ENCODE results near the gene LRRC32.

The LRRC32 gene

DNA sequence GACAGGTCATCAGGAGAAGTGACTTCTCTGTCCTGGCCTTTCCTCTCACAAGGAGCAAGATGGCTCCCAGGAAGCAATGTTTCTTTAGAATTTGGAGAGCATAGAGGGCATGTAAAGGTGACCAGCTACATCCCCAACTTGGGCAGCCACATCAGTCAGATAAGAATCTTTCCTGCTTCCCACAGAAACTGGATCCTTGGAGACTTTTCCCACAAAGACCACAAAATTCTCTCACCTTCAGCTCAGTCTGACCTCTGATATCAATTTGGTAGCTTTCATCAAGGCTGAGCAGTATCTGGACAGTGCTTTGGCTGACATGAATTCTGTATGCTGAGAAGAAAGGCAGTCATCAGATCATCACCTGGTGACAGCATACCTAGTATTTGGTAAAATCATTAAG is 23.3 kb upstream of the LRRC32 start:
- Mint-ChIP-seq H3K27me3 (peaks cover 21 to 48% of the 10 kb centered on the region in 2 donors), H3K9me3 (no peaks in the 10 kb centered on the region), H3K36me3 (ENCODE audit: insufficient read depth) (no peaks in the 10 kb centered on the region), H3K4me3 (no peak overlapping the region), H3K4me1 (ENCODE audit: low read depth in 2 of 2) (peaks cover 0 to 8% of the 10 kb centered on the region in 2 donors), H3K27ac (no peak overlapping the region)
- DNase-seq: no peak
- ATAC-seq (replicated peaks): no peak

GRCh38 chr11:76692956-76693355 is 22.4 kb upstream of the LRRC32 start:
- H3K36me3 Mint-ChIP-seq (ENCODE audit: insufficient read depth): no peaks in the 10 kb centered on the region
- H3K4me1 Mint-ChIP-seq (ENCODE audit: low read depth in 2 of 2): peaks cover 0 to 6% of the 10 kb centered on the region in 2 donors
- H3K27ac Mint-ChIP-seq: no peak overlapping the region
- no peak overlapping the region for H3K4me3 Mint-ChIP-seq
- ATAC-seq (replicated peaks) (no peak), DNase-seq (no peak)
- no peaks in the 10 kb centered on the region for H3K9me3 Mint-ChIP-seq
- peaks cover 25 to 48% of the 10 kb centered on the region in 2 donors for H3K27me3 Mint-ChIP-seq

GRCh38 chr11:76691655-76692054 is 21.1 kb upstream of the LRRC32 start:
- no peak overlapping the region for H3K4me3 Mint-ChIP-seq
- peaks cover 0 to 9% of the 10 kb centered on the region in 2 donors for H3K4me1 Mint-ChIP-seq (ENCODE audit: low read depth in 2 of 2)
- peaks cover 36 to 55% of the 10 kb centered on the region in 2 donors for H3K27me3 Mint-ChIP-seq
- DNase-seq (no peak), ATAC-seq (replicated peaks) (no peak)
- no peaks in the 10 kb centered on the region for H3K36me3 Mint-ChIP-seq (ENCODE audit: insufficient read depth)
- no peaks in the 10 kb centered on the region for H3K9me3 Mint-ChIP-seq
- peak overlapping the region in 1 of 2 donors; percentile 58 for H3K27ac Mint-ChIP-seq

DNA sequence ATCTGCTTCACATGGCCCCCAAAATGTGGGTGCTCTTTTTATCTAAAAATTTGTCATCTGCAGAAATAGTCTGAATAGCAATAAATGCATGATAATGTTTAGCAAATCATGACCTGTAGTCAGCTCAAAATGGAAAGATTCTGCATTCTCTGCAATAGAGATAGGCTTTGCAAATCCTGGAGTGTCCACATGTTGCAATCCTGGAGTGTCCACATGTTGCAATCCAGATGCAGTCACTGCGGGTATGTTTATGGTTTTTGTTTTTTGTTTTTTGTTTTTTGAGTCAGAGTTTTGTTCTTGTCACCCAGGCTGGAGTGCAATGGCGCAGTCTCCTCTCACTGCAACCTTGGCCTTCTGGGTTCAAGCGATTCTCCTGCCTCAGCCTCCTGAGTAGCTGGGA is 20.2 kb upstream of the LRRC32 start:
- no peak for ATAC-seq (replicated peaks)
- peaks cover 33 to 50% of the 10 kb centered on the region in 2 donors for H3K27me3 Mint-ChIP-seq
- no peaks in the 10 kb centered on the region for H3K9me3 Mint-ChIP-seq
- H3K27ac Mint-ChIP-seq: no peak overlapping the region
- no peak overlapping the region for H3K4me3 Mint-ChIP-seq
- H3K36me3 Mint-ChIP-seq (ENCODE audit: insufficient read depth): no peaks in the 10 kb centered on the region
- no peak for DNase-seq
- peaks cover 0 to 16% of the 10 kb centered on the region in 2 donors for H3K4me1 Mint-ChIP-seq (ENCODE audit: low read depth in 2 of 2)

DNA sequence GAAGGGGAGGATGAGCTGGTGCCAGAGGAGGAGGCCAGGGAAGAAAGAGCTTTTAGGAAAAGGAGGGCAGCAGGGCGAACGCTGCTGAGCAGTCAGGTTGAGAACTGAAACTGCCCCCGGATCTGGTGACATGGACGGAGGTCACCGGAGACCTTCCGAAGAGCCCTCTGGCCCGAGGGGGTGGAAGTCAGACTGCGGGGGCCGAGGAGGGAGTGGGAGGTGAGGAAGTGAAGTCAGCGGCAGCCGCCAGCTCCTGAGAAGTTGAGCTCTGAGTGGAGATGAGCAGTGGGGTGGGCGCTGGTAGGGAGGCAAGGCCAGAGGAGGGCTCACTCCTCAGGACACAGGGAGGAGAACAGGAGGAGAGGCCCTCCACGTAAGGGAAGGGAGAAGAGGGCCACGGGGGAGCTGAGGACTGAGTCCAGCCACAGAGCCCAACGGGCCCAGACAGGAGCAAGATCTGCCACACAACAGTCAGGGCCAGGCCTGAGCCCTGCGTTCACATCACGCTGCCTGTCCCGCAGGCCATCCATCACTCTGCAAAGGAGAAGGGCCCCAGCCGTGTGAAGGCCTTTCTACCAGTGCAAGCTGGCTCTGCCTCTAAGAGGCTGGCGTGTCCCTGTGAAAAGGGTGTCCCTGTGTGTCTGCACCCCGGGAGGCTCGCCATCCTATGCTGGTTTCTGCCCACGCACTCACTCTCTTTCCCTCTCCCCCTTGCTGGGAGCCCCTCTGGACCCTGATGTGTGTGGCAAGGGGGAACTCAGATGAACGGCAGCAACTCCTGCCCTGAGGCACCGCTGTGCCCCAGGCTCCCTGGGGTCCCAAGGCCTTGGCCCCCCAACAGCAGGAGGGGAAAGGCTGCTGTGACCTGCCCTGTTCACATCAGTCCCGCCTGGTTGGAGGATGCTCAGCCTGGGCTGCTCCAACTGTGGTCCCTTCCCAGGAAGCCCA is 19.0 kb upstream of the LRRC32 start:
- DNase-seq (no peak), ATAC-seq (replicated peaks) (no peak)
- peaks cover 27 to 44% of the 10 kb centered on the region in 2 donors for H3K27me3 Mint-ChIP-seq
- peaks cover 0 to 12% of the 10 kb centered on the region in 2 donors for H3K4me1 Mint-ChIP-seq (ENCODE audit: low read depth in 2 of 2)
- H3K4me3 Mint-ChIP-seq: no peak overlapping the region
- no peaks in the 10 kb centered on the region for H3K9me3 Mint-ChIP-seq
- H3K36me3 Mint-ChIP-seq (ENCODE audit: insufficient read depth): no peaks in the 10 kb centered on the region
- H3K27ac Mint-ChIP-seq: no peak overlapping the region

DNA sequence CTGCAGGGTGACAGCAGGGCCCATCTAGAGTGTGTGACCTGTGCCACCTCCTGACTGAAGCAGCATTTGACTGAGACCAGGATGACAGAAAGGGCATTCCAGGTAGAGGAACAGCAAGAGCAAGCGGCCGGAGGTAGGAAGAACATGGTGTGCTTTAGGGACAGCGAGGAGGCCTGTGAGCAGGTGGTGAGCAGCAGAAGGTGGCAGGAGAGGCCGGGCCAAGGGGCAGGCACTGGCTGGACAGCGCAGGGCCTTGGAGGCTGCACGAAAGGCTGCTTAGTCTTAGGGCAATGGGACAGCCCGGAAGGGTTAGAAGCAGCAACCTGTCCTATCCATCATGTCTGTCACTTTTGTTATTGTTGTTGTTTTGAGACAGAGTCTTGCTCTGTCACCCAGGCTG is 17.6 kb upstream of the LRRC32 start:
- peaks cover 0 to 12% of the 10 kb centered on the region in 2 donors for H3K4me1 Mint-ChIP-seq (ENCODE audit: low read depth in 2 of 2)
- H3K27ac Mint-ChIP-seq: no peak overlapping the region
- ATAC-seq (replicated peaks): no peak
- H3K9me3 Mint-ChIP-seq: no peaks in the 10 kb centered on the region
- H3K36me3 Mint-ChIP-seq (ENCODE audit: insufficient read depth): no peaks in the 10 kb centered on the region
- H3K4me3 Mint-ChIP-seq: no peak overlapping the region
- DNase-seq: no peak
- peaks cover 27 to 39% of the 10 kb centered on the region in 2 donors for H3K27me3 Mint-ChIP-seq

- Mint-ChIP-seq H3K4me3 (peak overlapping the region in 1 of 2 donors; percentile 62), H3K4me1 (ENCODE audit: low read depth in 2 of 2) (peaks cover 0 to 12% of the 10 kb centered on the region in 2 donors), H3K27ac (peak overlapping the region in 1 of 2 donors; percentile 87), H3K9me3 (no peaks in the 10 kb centered on the region), H3K27me3 (peaks cover 29 to 31% of the 10 kb centered on the region in 2 donors), H3K36me3 (ENCODE audit: insufficient read depth) (no peaks in the 10 kb centered on the region)
- no peak for DNase-seq
- ATAC-seq (replicated peaks): peak; percentile 49
Measured at GRCh38 chr11:76686261-76687079, 15.9 kb upstream of the LRRC32 start.

DNA sequence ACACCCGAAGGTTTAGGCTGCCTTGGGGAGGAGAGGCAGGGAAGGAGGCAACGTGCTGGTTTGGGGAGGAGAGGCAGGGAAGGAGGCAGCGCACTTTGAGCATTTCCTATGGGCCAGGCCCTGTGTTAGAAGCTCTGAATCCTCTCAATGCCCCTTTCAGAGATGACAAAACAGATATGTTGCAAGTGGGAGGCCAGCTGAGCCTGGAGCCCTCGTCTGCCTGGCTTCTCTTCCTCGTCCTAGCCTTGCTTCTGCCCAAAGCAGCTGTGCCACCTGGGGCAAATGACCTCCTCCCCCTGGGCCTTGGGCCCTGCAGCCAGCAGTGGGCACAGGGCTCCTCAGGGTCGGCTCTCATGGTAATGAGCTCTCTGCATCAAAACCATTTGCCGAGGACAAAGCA is 15.3 kb upstream of the LRRC32 start:
- H3K27me3 Mint-ChIP-seq: peaks cover 31 to 32% of the 10 kb centered on the region in 2 donors
- H3K27ac Mint-ChIP-seq: no peak overlapping the region
- H3K9me3 Mint-ChIP-seq: no peaks in the 10 kb centered on the region
- peak; percentile 8 for ATAC-seq (replicated peaks)
- H3K4me3 Mint-ChIP-seq: peak overlapping the region in 1 of 2 donors; percentile 62
- no peaks in the 10 kb centered on the region for H3K36me3 Mint-ChIP-seq (ENCODE audit: insufficient read depth)
- H3K4me1 Mint-ChIP-seq (ENCODE audit: low read depth in 2 of 2): peaks cover 0 to 12% of the 10 kb centered on the region in 2 donors
- no peak for DNase-seq

DNA sequence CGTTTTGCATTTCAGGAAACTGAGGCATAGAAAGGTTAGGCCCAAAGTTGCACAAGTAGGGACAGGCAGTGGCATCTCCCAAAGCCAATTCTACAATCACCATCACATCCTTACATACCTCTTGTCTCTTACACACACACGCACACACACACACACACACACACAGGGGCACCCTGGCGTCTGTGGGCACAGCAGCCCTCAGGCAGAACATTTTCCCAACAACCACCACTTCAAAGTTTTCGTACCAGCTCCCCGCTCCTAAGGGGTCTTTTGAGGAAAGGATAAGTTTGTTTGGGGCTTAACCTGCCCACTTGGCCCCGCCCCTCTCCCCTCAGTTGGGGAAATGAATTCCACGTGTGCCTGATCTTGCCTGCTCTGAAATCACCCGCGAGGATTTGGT is 14.7 kb upstream of the LRRC32 start:
- no peak overlapping the region for H3K4me3 Mint-ChIP-seq
- peaks cover 31 to 32% of the 10 kb centered on the region in 2 donors for H3K27me3 Mint-ChIP-seq
- H3K36me3 Mint-ChIP-seq (ENCODE audit: insufficient read depth): no peaks in the 10 kb centered on the region
- no peak for ATAC-seq (replicated peaks)
- peaks cover 0 to 12% of the 10 kb centered on the region in 2 donors for H3K4me1 Mint-ChIP-seq (ENCODE audit: low read depth in 2 of 2)
- no peak overlapping the region for H3K27ac Mint-ChIP-seq
- H3K9me3 Mint-ChIP-seq: no peaks in the 10 kb centered on the region
- DNase-seq: no peak

- Mint-ChIP-seq H3K27ac (no peak overlapping the region), H3K4me1 (ENCODE audit: low read depth in 2 of 2) (peaks cover 0 to 12% of the 10 kb centered on the region in 2 donors), H3K9me3 (no peaks in the 10 kb centered on the region), H3K36me3 (ENCODE audit: insufficient read depth) (no peaks in the 10 kb centered on the region), H3K4me3 (no peak overlapping the region), H3K27me3 (peaks cover 24 to 32% of the 10 kb centered on the region in 2 donors)
- DNase-seq (no peak), ATAC-seq (replicated peaks) (no peak)
Measured at GRCh38 chr11:76684516-76684915, 14.0 kb upstream of the LRRC32 start.

- no peak overlapping the region for H3K4me3 Mint-ChIP-seq
- no peaks in the 10 kb centered on the region for H3K36me3 Mint-ChIP-seq (ENCODE audit: insufficient read depth)
- ATAC-seq (replicated peaks) (no peak), DNase-seq (no peak)
- peaks cover 13 to 21% of the 10 kb centered on the region in 2 donors for H3K27me3 Mint-ChIP-seq
- no peaks in the 10 kb centered on the region for H3K9me3 Mint-ChIP-seq
- H3K4me1 Mint-ChIP-seq (ENCODE audit: low read depth in 2 of 2): peaks cover 0 to 11% of the 10 kb centered on the region in 2 donors
- no peak overlapping the region for H3K27ac Mint-ChIP-seq
Measured at GRCh38 chr11:76683161-76684095, 12.9 kb upstream of the LRRC32 start.

GRCh38 chr11:76682684-76683083 is 12.1 kb upstream of the LRRC32 start:
- DNase-seq (no peak), ATAC-seq (replicated peaks) (no peak)
- no peak overlapping the region for H3K4me3 Mint-ChIP-seq
- peaks cover 0 to 13% of the 10 kb centered on the region in 2 donors for H3K4me1 Mint-ChIP-seq (ENCODE audit: low read depth in 2 of 2)
- no peak overlapping the region for H3K27ac Mint-ChIP-seq
- H3K9me3 Mint-ChIP-seq: no peaks in the 10 kb centered on the region
- no peaks in the 10 kb centered on the region for H3K36me3 Mint-ChIP-seq (ENCODE audit: insufficient read depth)
- peaks cover 6 to 20% of the 10 kb centered on the region in 2 donors for H3K27me3 Mint-ChIP-seq

GRCh38 chr11:76682106-76682505 is 11.6 kb upstream of the LRRC32 start:
- no peaks in the 10 kb centered on the region for H3K9me3 Mint-ChIP-seq
- DNase-seq (no peak), ATAC-seq (replicated peaks) (no peak)
- H3K4me3 Mint-ChIP-seq: no peak overlapping the region
- H3K27me3 Mint-ChIP-seq: peaks cover under 1 to 14% of the 10 kb centered on the region in 2 donors
- peaks cover 0 to 13% of the 10 kb centered on the region in 2 donors for H3K4me1 Mint-ChIP-seq (ENCODE audit: low read depth in 2 of 2)
- H3K36me3 Mint-ChIP-seq (ENCODE audit: insufficient read depth): no peaks in the 10 kb centered on the region
- no peak overlapping the region for H3K27ac Mint-ChIP-seq
